Measurements from ENCODE around the gene FARP1. TPM values are rescaled to one million over a fixed set of nuclear protein-coding genes. Genes with fewer than 3 reads are reported as not detected.

Gene FARP1
- total and polyA plus RNA-seq, 2 of the 8 experiments (the other 6 are each of a cell fraction or from before 2014, with no cell fraction given), result 24.7 to 104 TPM

GRCh38 chr13:98260357-98261164 is 117.7 kb downstream of the FARP1 start (continued):
- TF ChIP-seq BCL11A (IDR thresholded peaks at IDR 0.05; ENCODE audit: low read depth in 2 of 2, low read length in 2 of 2) (no peak), ASH2L (IDR thresholded peaks at IDR 0.05; ENCODE audit: low read length) (no peak), ATF3 (IDR thresholded peaks at IDR 0.05; ENCODE audit: insufficient read depth, low read depth, low read length) (no peak), SIRT6 (IDR thresholded peaks at IDR 0.05; ENCODE audit: low read length) (no peak)

All from H1 (cell line).